Astrocyte of the cerebellum (primary cell): ENCODE measurements around the gene BCAT1.

ENCODE experiments used
- DNase-seq: peaks from one replicate; pipeline ENCODE4 v3.0.0-alpha.2; 2011; ENCODE audit warnings: low read depth
- H3K4me3 ChIP-seq: 2 replicates; pipeline ENCODE4 v1.5.1; 2011; ENCODE audit warnings: mild to moderate bottlenecking, low read depth, low read length, moderate library complexity
- CTCF ChIP-seq: IDR thresholded peaks from 2 replicates; pipeline ENCODE4 v1.5.1; 2012; ENCODE audit warnings: low read length, low read depth, moderate library complexity, mild to moderate bottlenecking; ENCODE audit errors: missing control alignments
- in situ Hi-C: cut with HindIII; loops from 2 replicates; pipeline ENCODE4 v1.10.0; 2017; ENCODE audit warnings: low sequenced_read_pairs

The BCAT1 gene

GRCh38 chr12:24948757-24949722 lies at the start of gene BCAT1:
Gene BCAT1, minus strand, starts transcription at chr12:24949101. Its CDS starts 169 bp downstream, at chr12:24948932.
- DNase-seq = no peak
- peak within 1 kb of the TSS; percentile 80 for H3K4me3 ChIP-seq
- peak; percentile 24 for TF ChIP-seq CTCF
- in situ Hi-C loops = loop anchor here (10.0 kb wide), 1 partner anchor 94 kb away; no protein-coding TSS in a partner anchor

GRCh38 chr12:24997970-24998582 lies 49.2 kb upstream of the BCAT1 start:
- no peak overlapping the region for H3K4me3 ChIP-seq
- TF ChIP-seq CTCF = no peak
- in situ Hi-C loops = loop anchor here (10.0 kb wide), 1 partner anchor 157 kb away; no protein-coding TSS in a partner anchor
- DNase-seq = peak; percentile 81

- in situ Hi-C loops = loop anchor here (10.0 kb wide), 1 partner anchor 157 kb away; no protein-coding TSS in a partner anchor
- H3K4me3 ChIP-seq = no peak overlapping the region
- DNase-seq = no peak
- no peak for TF ChIP-seq CTCF
Measured at GRCh38 chr12:24997496-24997895, 48.6 kb upstream of the BCAT1 start.

GRCh38 chr12:24996820-24997219 lies 47.9 kb upstream of the BCAT1 start:
- in situ Hi-C loops = loop anchor here (10.0 kb wide), 1 partner anchor 158 kb away; no protein-coding TSS in a partner anchor
- TF ChIP-seq CTCF = no peak
- H3K4me3 ChIP-seq = no peak overlapping the region
- no peak for DNase-seq

- in situ Hi-C loops = loop anchor here (10.0 kb wide), 1 partner anchor 159 kb away; no protein-coding TSS in a partner anchor
- no peak for TF ChIP-seq CTCF
- no peak for DNase-seq
- H3K4me3 ChIP-seq = no peak overlapping the region
Measured at GRCh38 chr12:24996102-24996797, 47.3 kb upstream of the BCAT1 start.

- no peak for TF ChIP-seq CTCF
- DNase-seq = no peak
- H3K4me3 ChIP-seq = no peak overlapping the region
- in situ Hi-C loops = loop anchor here (10.0 kb wide), 1 partner anchor 161 kb away; no protein-coding TSS in a partner anchor
Measured at GRCh38 chr12:24993793-24994192, 44.9 kb upstream of the BCAT1 start.
